Effector memory CD4-positive, alpha-beta T cell (primary cell): ENCODE data around the gene CCDC7.
"Not testable (repeated sequence)": the region's sequence is repeated elsewhere in the genome, so short reads cannot be mapped to it uniquely, and the experiment has no call there.

Source experiments
- DNase-seq, 3 donors: peaks; one replicate each; pipeline ENCODE4 v3.0.0-alpha.2; 2020
- H3K27ac ChIP-seq: 2 replicates; pipeline ENCODE4 v1.7.0; 2013; ENCODE audit warnings: mild to moderate bottlenecking, low read length, moderate library complexity; ENCODE audit not compliant: insufficient read depth, poor library complexity, severe bottlenecking
- H3K27me3 ChIP-seq: replicated peaks from 2 replicates; pipeline ENCODE4 v1.7.0; 2013; ENCODE audit warnings: mild to moderate bottlenecking, low read length; ENCODE audit not compliant: insufficient read depth, control insufficient read depth, poor library complexity, severe bottlenecking
- H3K36me3 ChIP-seq: 2 replicates; pipeline ENCODE4 v1.7.0; 2013; ENCODE audit warnings: mild to moderate bottlenecking, low read length, moderate library complexity; ENCODE audit not compliant: control insufficient read depth, insufficient read depth
- H3K4me1 ChIP-seq: 2 replicates; pipeline ENCODE4 v1.7.0; 2013; ENCODE audit warnings: low read length, mild to moderate bottlenecking; ENCODE audit not compliant: control insufficient read depth, insufficient read depth, poor library complexity, severe bottlenecking
- H3K4me3 ChIP-seq: 2 replicates; pipeline ENCODE4 v1.7.0; 2013; ENCODE audit warnings: low read length, low read depth, mild to moderate bottlenecking; ENCODE audit not compliant: insufficient read depth, poor library complexity, severe bottlenecking
- H3K9me3 ChIP-seq: 2 replicates; pipeline ENCODE4 v1.7.0; 2013; ENCODE audit warnings: mild to moderate bottlenecking, low read length, moderate library complexity; ENCODE audit not compliant: control insufficient read depth

CCDC7 gene

GRCh38 chr10:32793033-32793432 is 347.1 kb downstream of the CCDC7 start:
- Histone ChIP-seq H3K4me3 (no peak overlapping the region), H3K36me3 (no peaks in the 10 kb centered on the region), H3K27ac (no peak overlapping the region), H3K27me3 (no peaks in the 10 kb centered on the region), H3K4me1 (no peaks in the 10 kb centered on the region), H3K9me3 (no peaks in the 10 kb centered on the region)
- DNase-seq = no peak

DNA sequence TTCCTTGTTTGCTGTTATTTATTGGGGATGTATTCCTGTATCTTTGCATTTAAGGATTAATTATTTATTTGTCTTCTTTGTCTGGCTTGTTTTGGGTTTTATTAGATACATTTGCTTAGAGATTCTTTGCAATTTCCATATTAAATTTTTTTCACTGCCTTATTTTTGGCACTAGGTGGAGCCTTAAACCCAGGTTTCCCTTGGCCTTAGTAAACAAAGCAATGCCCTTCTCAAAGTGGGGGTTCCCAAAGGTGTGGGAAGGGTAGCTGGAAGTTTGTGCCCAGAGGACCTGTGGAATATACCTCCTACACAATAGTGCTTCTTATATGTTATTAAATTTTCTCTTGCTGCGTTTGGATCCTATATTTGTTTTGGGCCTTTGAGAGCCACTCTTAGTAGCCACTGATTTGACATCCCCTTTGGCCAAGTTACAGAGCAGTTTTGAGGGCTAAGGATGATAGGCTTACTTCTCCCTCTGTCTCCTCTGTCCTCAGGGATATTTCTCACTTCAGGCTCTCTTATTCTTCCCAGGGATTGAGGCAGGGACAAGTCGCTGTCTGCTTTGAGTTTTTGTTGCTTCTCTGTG is 349.8 kb downstream of the CCDC7 start:
- H3K27me3 ChIP-seq = no peaks in the 10 kb centered on the region
- H3K9me3 ChIP-seq = no peaks in the 10 kb centered on the region
- no peak overlapping the region for H3K27ac ChIP-seq
- H3K4me1 ChIP-seq = no peaks in the 10 kb centered on the region
- H3K36me3 ChIP-seq = no peaks in the 10 kb centered on the region
- DNase-seq = no peak
- H3K4me3 ChIP-seq = no peak overlapping the region

GRCh38 chr10:32797393-32797792 is 351.5 kb downstream of the CCDC7 start:
- not testable (repeated sequence) for H3K27ac ChIP-seq, DNase-seq, H3K4me1 ChIP-seq, H3K4me3 ChIP-seq, H3K27me3 ChIP-seq, H3K9me3 ChIP-seq, H3K36me3 ChIP-seq

DNA sequence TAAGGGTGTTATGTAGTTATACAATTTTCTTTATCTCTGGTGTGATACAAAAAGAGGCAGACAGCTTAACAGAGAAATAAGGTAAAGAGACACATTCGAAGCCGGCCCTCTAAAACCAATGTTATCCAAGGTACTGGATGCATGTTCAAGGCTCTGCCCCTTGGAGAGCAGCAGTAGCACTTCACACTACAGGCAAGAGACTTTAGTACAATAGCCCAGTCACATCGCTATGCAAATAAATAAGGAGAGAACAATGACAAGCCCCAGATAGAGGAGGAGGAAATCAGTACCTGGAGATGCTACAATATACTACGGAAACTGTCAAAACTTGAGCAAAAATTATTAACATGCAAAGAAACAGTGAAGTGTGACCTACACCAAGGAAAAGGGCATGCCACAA is 401.0 kb downstream of the CCDC7 start:
- Histone ChIP-seq H3K36me3 (no peaks in the 10 kb centered on the region), H3K4me1 (no peaks in the 10 kb centered on the region), H3K27ac (no peak overlapping the region), H3K27me3 (peaks cover 3% of the 10 kb centered on the region), H3K4me3 (no peak overlapping the region), H3K9me3 (no peaks in the 10 kb centered on the region)
- DNase-seq = no peak

DNA sequence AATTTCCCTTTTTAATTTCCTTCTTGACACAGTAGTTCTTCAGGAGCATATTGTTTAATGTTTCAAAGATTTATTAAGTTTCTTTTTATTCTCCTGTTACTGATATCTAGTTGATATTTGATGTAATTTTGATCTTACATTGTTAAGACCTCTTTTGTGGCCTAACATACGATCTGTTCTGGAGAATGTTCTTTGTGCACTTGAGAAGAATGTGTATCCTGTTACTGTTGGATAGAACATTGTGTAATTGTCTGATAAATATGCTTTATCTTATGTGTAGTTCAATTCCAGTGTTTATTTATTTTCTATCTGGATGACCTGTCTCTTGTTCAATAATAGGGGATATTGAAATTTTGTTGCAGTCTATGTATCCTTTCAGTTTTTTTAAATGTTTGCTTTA is 405.4 kb downstream of the CCDC7 start:
- peaks cover 3% of the 10 kb centered on the region for H3K27me3 ChIP-seq
- no peak for DNase-seq
- H3K4me3 ChIP-seq = no peak overlapping the region
- H3K36me3 ChIP-seq = no peaks in the 10 kb centered on the region
- H3K4me1 ChIP-seq = no peaks in the 10 kb centered on the region
- no peak overlapping the region for H3K27ac ChIP-seq
- no peaks in the 10 kb centered on the region for H3K9me3 ChIP-seq

DNA sequence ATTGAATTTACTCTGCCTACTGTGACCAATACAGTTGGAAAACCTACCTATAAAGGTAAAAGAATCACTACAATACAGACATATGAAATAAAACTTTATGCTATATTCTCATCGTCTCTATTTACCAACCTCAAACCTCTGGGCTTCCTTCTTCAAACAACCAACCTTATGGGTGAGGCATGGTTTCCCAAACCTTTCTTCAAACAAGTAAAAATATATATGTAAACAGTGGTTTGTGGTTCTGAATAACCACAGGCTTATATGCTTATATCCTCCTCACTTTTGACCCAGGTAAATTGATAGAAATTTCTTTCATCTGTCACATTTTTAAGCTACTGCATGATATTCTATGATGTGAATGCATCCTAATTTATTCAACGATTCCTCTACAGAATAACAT is 408.5 kb downstream of the CCDC7 start:
- H3K4me3 ChIP-seq = no peak overlapping the region
- no peaks in the 10 kb centered on the region for H3K4me1 ChIP-seq
- no peaks in the 10 kb centered on the region for H3K9me3 ChIP-seq
- H3K36me3 ChIP-seq = no peaks in the 10 kb centered on the region
- no peak overlapping the region for H3K27ac ChIP-seq
- DNase-seq = no peak
- H3K27me3 ChIP-seq = peaks cover 3% of the 10 kb centered on the region

GRCh38 chr10:32865170-32865569 is 419.2 kb downstream of the CCDC7 start:
- H3K27ac ChIP-seq = no peak overlapping the region
- no peaks in the 10 kb centered on the region for H3K27me3 ChIP-seq
- DNase-seq = no peak
- no peaks in the 10 kb centered on the region for H3K4me1 ChIP-seq
- H3K9me3 ChIP-seq = no peaks in the 10 kb centered on the region
- no peak overlapping the region for H3K4me3 ChIP-seq
- H3K36me3 ChIP-seq = no peaks in the 10 kb centered on the region

GRCh38 chr10:32877915-32878314 is 432.0 kb downstream of the CCDC7 start:
- no peak for DNase-seq
- no peaks in the 10 kb centered on the region for H3K36me3 ChIP-seq
- H3K9me3 ChIP-seq = no peaks in the 10 kb centered on the region
- H3K4me1 ChIP-seq = no peaks in the 10 kb centered on the region
- no peak overlapping the region for H3K27ac ChIP-seq
- no peak overlapping the region for H3K4me3 ChIP-seq
- H3K27me3 ChIP-seq = no peaks in the 10 kb centered on the region

GRCh38 chr10:32878646-32879045 is 432.7 kb downstream of the CCDC7 start:
- no peak for DNase-seq
- no peak overlapping the region for H3K4me3 ChIP-seq
- no peak overlapping the region for H3K27ac ChIP-seq
- no peaks in the 10 kb centered on the region for H3K27me3 ChIP-seq
- H3K36me3 ChIP-seq = no peaks in the 10 kb centered on the region
- no peaks in the 10 kb centered on the region for H3K4me1 ChIP-seq
- H3K9me3 ChIP-seq = no peaks in the 10 kb centered on the region

GRCh38 chr10:32882076-32882475 is 436.1 kb downstream of the CCDC7 start:
- no peak overlapping the region for H3K27ac ChIP-seq
- H3K4me1 ChIP-seq = no peaks in the 10 kb centered on the region
- H3K27me3 ChIP-seq = no peaks in the 10 kb centered on the region
- DNase-seq = no peak
- no peak overlapping the region for H3K4me3 ChIP-seq
- H3K36me3 ChIP-seq = no peaks in the 10 kb centered on the region
- H3K9me3 ChIP-seq = no peaks in the 10 kb centered on the region

GRCh38 chr10:32887481-32887880 is 441.5 kb downstream of the CCDC7 start:
- no peaks in the 10 kb centered on the region for H3K27me3 ChIP-seq
- no peak for DNase-seq
- no peaks in the 10 kb centered on the region for H3K9me3 ChIP-seq
- no peak overlapping the region for H3K4me3 ChIP-seq
- H3K36me3 ChIP-seq = no peaks in the 10 kb centered on the region
- no peak overlapping the region for H3K27ac ChIP-seq
- H3K4me1 ChIP-seq = no peaks in the 10 kb centered on the region
